ENCODE data around the gene FZD10.

DNA sequence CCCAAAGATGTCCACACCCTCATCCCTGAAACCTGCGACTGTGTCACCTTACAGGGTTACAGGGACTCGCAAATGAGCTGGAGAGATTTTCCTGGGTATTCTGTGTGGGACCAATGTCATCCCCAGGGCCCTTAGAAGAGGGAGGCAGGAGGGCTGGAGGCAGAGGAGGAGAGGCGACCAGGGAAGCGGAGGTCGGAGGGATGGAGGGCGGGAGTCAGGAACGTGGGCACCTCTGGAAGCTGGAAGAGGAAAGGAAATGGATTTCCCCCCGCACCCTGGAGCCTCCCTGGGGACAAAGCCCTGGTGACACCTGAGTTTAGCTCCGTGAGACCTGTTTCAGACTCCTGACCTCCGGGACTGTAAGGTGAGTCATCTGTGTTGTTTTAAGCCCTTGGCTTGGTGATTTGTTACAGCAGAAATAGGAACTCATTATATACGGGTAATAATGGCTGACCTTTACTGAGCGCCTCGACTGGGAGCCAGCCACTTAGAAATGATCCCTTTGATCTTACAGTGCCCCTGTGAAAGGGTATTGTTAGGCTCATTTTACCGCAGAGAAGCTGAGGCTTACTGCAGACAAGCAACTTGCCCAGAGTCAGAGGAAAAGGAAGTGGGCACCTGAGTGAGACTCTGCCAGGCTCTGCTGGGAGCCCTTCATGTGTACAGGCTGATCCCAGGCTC is 29.3 kb upstream of the FZD10 start:
- TF ChIP-seq NANOG (IDR thresholded peaks at IDR 0.05; ENCODE audit: borderline replicate concordance) (no peak), JUNB (IDR thresholded peaks at IDR 0.05; ENCODE audit: unreplicated experiment) (no peak)
- TF ChIP-seq, protein P1, sequence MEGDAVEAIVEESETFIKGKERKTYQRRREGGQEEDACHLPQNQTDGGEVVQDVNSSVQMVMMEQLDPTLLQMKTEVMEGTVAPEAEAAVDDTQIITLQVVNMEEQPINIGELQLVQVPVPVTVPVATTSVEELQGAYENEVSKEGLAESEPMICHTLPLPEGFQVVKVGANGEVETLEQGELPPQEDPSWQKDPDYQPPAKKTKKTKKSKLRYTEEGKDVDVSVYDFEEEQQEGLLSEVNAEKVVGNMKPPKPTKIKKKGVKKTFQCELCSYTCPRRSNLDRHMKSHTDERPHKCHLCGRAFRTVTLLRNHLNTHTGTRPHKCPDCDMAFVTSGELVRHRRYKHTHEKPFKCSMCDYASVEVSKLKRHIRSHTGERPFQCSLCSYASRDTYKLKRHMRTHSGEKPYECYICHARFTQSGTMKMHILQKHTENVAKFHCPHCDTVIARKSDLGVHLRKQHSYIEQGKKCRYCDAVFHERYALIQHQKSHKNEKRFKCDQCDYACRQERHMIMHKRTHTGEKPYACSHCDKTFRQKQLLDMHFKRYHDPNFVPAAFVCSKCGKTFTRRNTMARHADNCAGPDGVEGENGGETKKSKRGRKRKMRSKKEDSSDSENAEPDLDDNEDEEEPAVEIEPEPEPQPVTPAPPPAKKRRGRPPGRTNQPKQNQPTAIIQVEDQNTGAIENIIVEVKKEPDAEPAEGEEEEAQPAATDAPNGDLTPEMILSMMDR (conservative IDR thresholded peaks at IDR 0.05; ENCODE audit: low read depth in 2 of 2): no peak

Data from GM23338 (cell line).